ENCODE data around the gene GSTM4. TPM values are rescaled to one million over a fixed set of nuclear protein-coding genes. Genes with fewer than 3 reads are reported as not detected.

The GSTM4 gene
- polyA plus RNA-seq, 1 donor from 2014 or later: 22.3 TPM

Other genes with a start within 250 kb of the GSTM4 start
- gene PSMA5, start 229.7 kb upstream of the GSTM4 start, polyA plus RNA-seq: 77.1 TPM
- not detected for gene SYPL2, start 189.6 kb upstream of the GSTM4 start, polyA plus RNA-seq
- 7.3 TPM for gene ATXN7L2, start 172.2 kb upstream of the GSTM4 start, polyA plus RNA-seq
- gene CYB561D1, start 162.0 kb upstream of the GSTM4 start, polyA plus RNA-seq: 8.6 TPM
- 0.88 TPM for gene AMIGO1, start 146.4 kb upstream of the GSTM4 start, polyA plus RNA-seq
- not detected for gene GPR61, start 116.2 kb upstream of the GSTM4 start, polyA plus RNA-seq
- 8.1 TPM for gene GNAI3, start 107.5 kb upstream of the GSTM4 start, polyA plus RNA-seq
- not detected for gene GNAT2, start 36.5 kb upstream of the GSTM4 start, polyA plus RNA-seq
- 40.7 TPM for gene AMPD2, start 36.3 kb upstream of the GSTM4 start, polyA plus RNA-seq
- gene GSTM2, start 12.0 kb downstream of the GSTM4 start, polyA plus RNA-seq: 11.6 TPM
- gene GSTM1, start 31.7 kb downstream of the GSTM4 start, polyA plus RNA-seq: not detected
- not detected for gene GSTM5, start 56.2 kb downstream of the GSTM4 start, polyA plus RNA-seq
- 4.6 TPM for gene GSTM3, start 84.9 kb downstream of the GSTM4 start, polyA plus RNA-seq
- not detected for gene EPS8L3, start 107.8 kb downstream of the GSTM4 start, polyA plus RNA-seq

Data from IgD-negative memory B cell (primary cell).